DOHH2 (cell line): ENCODE results near the gene FECH.

Experiments used
- H3F3A ChIP-seq: fragments of 200-600 bp; sonication (generic), shearing (Covaris generic); 2 replicates; pipeline ENCODE4 v1.6.0; 2016; ENCODE audit warnings: antibody characterized with exemption, mild to moderate bottlenecking; ENCODE audit not compliant: control insufficient read depth, insufficient read depth
- H3K27ac ChIP-seq: fragments of 200-600 bp; sonication (generic); 2 replicates; pipeline ENCODE4 v1.5.1; 2014; ENCODE audit warnings: low read depth, mild to moderate bottlenecking, low read length, moderate library complexity
- H3K27me3 ChIP-seq: fragments of 200-600 bp; sonication (generic); 2 replicates; pipeline ENCODE4 v1.6.1; 2014; ENCODE audit warnings: mild to moderate bottlenecking, low read length, mixed read lengths; ENCODE audit not compliant: control insufficient read depth
- H3K36me3 ChIP-seq: fragments of 200-600 bp; sonication (generic); 2 replicates; pipeline ENCODE4 v1.6.1; 2014; ENCODE audit warnings: mild to moderate bottlenecking, low read length, moderate library complexity, mixed read lengths; ENCODE audit not compliant: control insufficient read depth
- H3K4me1 ChIP-seq: fragments of 200-600 bp; sonication (generic); 2 replicates; pipeline ENCODE4 v1.6.1; 2014; ENCODE audit warnings: mild to moderate bottlenecking, low read length, mixed read lengths; ENCODE audit not compliant: control insufficient read depth
- H3K4me2 ChIP-seq: fragments of 200-600 bp; sonication (generic); 2 replicates; pipeline ENCODE4 v1.6.0; 2014; ENCODE audit warnings: mild to moderate bottlenecking, low read length, moderate library complexity
- H3K4me3 ChIP-seq: fragments of 200-600 bp; sonication (generic); 2 replicates; pipeline ENCODE4 v1.5.1; 2014; ENCODE audit warnings: mild to moderate bottlenecking, low read length, mixed read lengths
- H3K79me2 ChIP-seq: fragments of 200-600 bp; sonication (generic); 2 replicates; pipeline ENCODE4 v1.6.1; 2014; ENCODE audit warnings: mild to moderate bottlenecking, low read length, mixed read lengths; ENCODE audit not compliant: control insufficient read depth
- H3K9me2 ChIP-seq: fragments of 200-600 bp; sonication (generic); replicated peaks from 2 replicates; pipeline ENCODE4 v1.6.1; 2014; ENCODE audit warnings: mild to moderate bottlenecking, low read length, mixed read lengths; ENCODE audit not compliant: control insufficient read depth
- H3K9me3 ChIP-seq: fragments of 200-600 bp; sonication (generic); 2 replicates; pipeline ENCODE4 v1.6.1; 2014; ENCODE audit warnings: antibody characterized with exemption, low read length, mixed read lengths; ENCODE audit not compliant: control insufficient read depth, insufficient read depth
- H4K20me1 ChIP-seq: fragments of 200-600 bp; sonication (generic); 2 replicates; pipeline ENCODE4 v1.6.0; 2014; ENCODE audit warnings: low read depth, mild to moderate bottlenecking, antibody characterized with exemption, low read length, moderate library complexity; ENCODE audit not compliant: control insufficient read depth, insufficient read depth
- EZH2phosphoT487 ChIP-seq: fragments of 200-600 bp; sonication (generic); IDR thresholded peaks from 2 replicates; pipeline ENCODE4 v1.6.1; 2017; ENCODE audit warnings: borderline replicate concordance, mild to moderate bottlenecking, antibody characterized with exemption, low read length, moderate library complexity, mixed read lengths
- TF ChIP-seq, protein P1 (sequence below): fragments of 200-600 bp; sonication (generic); IDR thresholded peaks from one replicate; pipeline ENCODE4 v1.5.1; 2014; ENCODE audit warnings: antibody characterized with exemption, mild to moderate bottlenecking, low read depth, low read length; ENCODE audit not compliant: poor library complexity, severe bottlenecking

The FECH gene

GRCh38 chr18:57555134-57555533 lies 31.4 kb downstream of the FECH start:
- Histone ChIP-seq H3F3A (no peaks in the 10 kb centered on the region), H3K79me2 (no peaks in the 10 kb centered on the region), H3K27ac (no peak overlapping the region), H3K27me3 (no peaks in the 10 kb centered on the region), H4K20me1 (no peaks in the 10 kb centered on the region), H3K4me3 (no peak overlapping the region), H3K4me2 (no peak overlapping the region), H3K9me2 (no peaks in the 10 kb centered on the region), H3K4me1 (0 out of 2 replicates have a peak, but pooled peaks cover 3% of the 10 kb centered on the region), H3K9me3 (no peaks in the 10 kb centered on the region), H3K36me3 (no peaks in the 10 kb centered on the region)
- TF ChIP-seq, protein P1, sequence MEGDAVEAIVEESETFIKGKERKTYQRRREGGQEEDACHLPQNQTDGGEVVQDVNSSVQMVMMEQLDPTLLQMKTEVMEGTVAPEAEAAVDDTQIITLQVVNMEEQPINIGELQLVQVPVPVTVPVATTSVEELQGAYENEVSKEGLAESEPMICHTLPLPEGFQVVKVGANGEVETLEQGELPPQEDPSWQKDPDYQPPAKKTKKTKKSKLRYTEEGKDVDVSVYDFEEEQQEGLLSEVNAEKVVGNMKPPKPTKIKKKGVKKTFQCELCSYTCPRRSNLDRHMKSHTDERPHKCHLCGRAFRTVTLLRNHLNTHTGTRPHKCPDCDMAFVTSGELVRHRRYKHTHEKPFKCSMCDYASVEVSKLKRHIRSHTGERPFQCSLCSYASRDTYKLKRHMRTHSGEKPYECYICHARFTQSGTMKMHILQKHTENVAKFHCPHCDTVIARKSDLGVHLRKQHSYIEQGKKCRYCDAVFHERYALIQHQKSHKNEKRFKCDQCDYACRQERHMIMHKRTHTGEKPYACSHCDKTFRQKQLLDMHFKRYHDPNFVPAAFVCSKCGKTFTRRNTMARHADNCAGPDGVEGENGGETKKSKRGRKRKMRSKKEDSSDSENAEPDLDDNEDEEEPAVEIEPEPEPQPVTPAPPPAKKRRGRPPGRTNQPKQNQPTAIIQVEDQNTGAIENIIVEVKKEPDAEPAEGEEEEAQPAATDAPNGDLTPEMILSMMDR = no peak
- no peak for TF ChIP-seq EZH2phosphoT487

DNA sequence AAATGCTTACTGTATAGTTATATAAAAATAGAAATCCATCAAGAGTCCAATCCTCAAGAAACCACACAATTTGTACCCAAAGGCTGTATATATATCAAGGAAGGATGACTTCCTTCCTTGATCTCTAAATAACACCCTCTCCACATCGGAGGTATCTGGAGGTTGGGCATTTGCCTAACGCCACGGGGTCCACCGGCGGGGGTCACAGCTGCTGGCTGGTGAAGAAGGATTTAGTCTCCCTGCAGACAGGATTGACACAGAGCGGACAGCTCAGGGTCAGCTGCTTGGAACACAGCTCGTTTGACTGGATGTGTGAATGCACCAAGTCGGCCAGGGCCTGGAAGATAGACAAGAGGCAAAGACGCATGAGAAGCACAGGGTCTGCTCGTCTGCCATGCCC lies 36.0 kb downstream of the FECH start:
- Histone ChIP-seq H3K27me3 (no peaks in the 10 kb centered on the region), H3K9me3 (no peaks in the 10 kb centered on the region), H3K79me2 (no peaks in the 10 kb centered on the region), H3K4me1 (peaks cover 2% of the 10 kb centered on the region), H4K20me1 (no peaks in the 10 kb centered on the region), H3K27ac (no peak overlapping the region), H3K9me2 (no peaks in the 10 kb centered on the region), H3K4me3 (no peak overlapping the region), H3K36me3 (no peaks in the 10 kb centered on the region), H3F3A (no peaks in the 10 kb centered on the region), H3K4me2 (no peak overlapping the region)
- no peak for TF ChIP-seq EZH2phosphoT487
- TF ChIP-seq, protein P1 = no peak

DNA sequence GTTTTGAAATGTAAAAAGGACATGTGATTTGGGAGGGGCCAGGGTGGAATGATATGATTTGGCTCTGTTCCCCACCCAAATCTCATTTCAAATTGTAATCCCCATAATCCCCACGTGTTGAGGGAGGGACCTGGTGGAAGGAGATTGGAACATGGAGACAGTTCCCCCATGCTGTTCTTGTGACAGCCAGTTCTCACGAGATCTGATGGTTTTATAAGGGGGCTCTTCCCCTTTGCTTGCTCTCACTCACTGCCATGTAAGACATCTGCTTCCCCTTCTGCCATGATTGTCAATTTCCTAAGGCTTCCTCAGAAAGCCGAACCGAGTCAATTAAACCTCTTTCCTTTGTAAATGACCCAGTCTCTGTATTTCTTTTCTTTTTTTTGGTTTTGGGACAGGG lies 39.2 kb downstream of the FECH start:
- H3K9me2 ChIP-seq = no peaks in the 10 kb centered on the region
- H3K4me2 ChIP-seq = no peak overlapping the region
- H3K27ac ChIP-seq = no peak overlapping the region
- H3K4me1 ChIP-seq = peaks cover 9% of the 10 kb centered on the region
- no peaks in the 10 kb centered on the region for H4K20me1 ChIP-seq
- H3K4me3 ChIP-seq = no peak overlapping the region
- no peaks in the 10 kb centered on the region for H3K79me2 ChIP-seq
- no peaks in the 10 kb centered on the region for H3K9me3 ChIP-seq
- no peaks in the 10 kb centered on the region for H3K36me3 ChIP-seq
- H3K27me3 ChIP-seq = no peaks in the 10 kb centered on the region
- TF ChIP-seq EZH2phosphoT487 = no peak
- TF ChIP-seq, protein P1 = no peak
- H3F3A ChIP-seq = no peaks in the 10 kb centered on the region
